ENCODE results near the gene EIF4E. TPM values are rescaled to one million over a fixed set of nuclear protein-coding genes. Genes with fewer than 3 reads are reported as not detected.

Gene EIF4E
- total RNA-seq, 1 donor from 2014 or later, result 61.0 TPM

DNA sequence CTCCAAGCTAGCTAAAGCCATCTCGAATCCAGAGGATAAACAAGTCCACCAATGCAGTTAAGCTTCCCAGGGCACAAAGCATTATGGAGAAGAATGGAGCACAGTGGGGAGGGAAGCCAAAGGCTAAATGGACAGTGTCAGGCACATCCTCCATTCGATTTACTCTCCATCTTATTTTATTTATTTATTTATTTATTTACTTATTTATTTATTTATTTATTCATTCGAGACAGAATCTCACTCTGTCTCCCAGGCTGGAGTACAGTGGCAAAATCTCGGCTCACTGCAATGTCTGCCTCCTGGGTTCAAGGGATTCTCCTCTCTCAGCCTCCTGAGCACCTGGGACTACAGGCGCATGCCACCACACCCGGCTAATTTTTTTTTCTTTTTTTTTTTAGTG, 26.3 kb upstream of the EIF4E start:
- DNase-seq, result no peak
- no peak for ATAC-seq
- TF ChIP-seq, protein P1, sequence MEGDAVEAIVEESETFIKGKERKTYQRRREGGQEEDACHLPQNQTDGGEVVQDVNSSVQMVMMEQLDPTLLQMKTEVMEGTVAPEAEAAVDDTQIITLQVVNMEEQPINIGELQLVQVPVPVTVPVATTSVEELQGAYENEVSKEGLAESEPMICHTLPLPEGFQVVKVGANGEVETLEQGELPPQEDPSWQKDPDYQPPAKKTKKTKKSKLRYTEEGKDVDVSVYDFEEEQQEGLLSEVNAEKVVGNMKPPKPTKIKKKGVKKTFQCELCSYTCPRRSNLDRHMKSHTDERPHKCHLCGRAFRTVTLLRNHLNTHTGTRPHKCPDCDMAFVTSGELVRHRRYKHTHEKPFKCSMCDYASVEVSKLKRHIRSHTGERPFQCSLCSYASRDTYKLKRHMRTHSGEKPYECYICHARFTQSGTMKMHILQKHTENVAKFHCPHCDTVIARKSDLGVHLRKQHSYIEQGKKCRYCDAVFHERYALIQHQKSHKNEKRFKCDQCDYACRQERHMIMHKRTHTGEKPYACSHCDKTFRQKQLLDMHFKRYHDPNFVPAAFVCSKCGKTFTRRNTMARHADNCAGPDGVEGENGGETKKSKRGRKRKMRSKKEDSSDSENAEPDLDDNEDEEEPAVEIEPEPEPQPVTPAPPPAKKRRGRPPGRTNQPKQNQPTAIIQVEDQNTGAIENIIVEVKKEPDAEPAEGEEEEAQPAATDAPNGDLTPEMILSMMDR (IDR thresholded peaks at IDR 0.05), result no peak
- no peak overlapping the region for H3K27ac ChIP-seq
- H3K9me3 ChIP-seq, result no peaks in the 10 kb centered on the region
- H3K36me3 ChIP-seq, result no peaks in the 10 kb centered on the region
- H3K4me1 ChIP-seq, result no peaks in the 10 kb centered on the region
- H3K4me3 ChIP-seq, result no peak overlapping the region
- no peaks in the 10 kb centered on the region for H3K27me3 ChIP-seq (ENCODE audit: low read depth)
- intact Hi-C loops (cut with DNase I), result no loop called here

- intact Hi-C loops (cut with DNase I), result no loop called here
- Histone ChIP-seq H3K27me3 (ENCODE audit: low read depth) (no peaks in the 10 kb centered on the region), H3K27ac (no peak overlapping the region), H3K9me3 (no peaks in the 10 kb centered on the region), H3K4me3 (no peak overlapping the region), H3K4me1 (no peaks in the 10 kb centered on the region), H3K36me3 (no peaks in the 10 kb centered on the region)
- DNase-seq, result no peak
- TF ChIP-seq, protein P1 (IDR thresholded peaks at IDR 0.05), result no peak
- no peak for ATAC-seq
Measured at GRCh38 chr4:98951710-98952109, 22.8 kb upstream of the EIF4E start.

GRCh38 chr4:98950925-98951324, 22.0 kb upstream of the EIF4E start:
- Histone ChIP-seq H3K9me3 (no peaks in the 10 kb centered on the region), H3K4me3 (no peak overlapping the region), H3K36me3 (no peaks in the 10 kb centered on the region), H3K27me3 (ENCODE audit: low read depth) (no peaks in the 10 kb centered on the region), H3K27ac (no peak overlapping the region), H3K4me1 (no peaks in the 10 kb centered on the region)
- intact Hi-C loops (cut with DNase I), result no loop called here
- ATAC-seq, result no peak
- no peak for DNase-seq
- TF ChIP-seq, protein P1 (IDR thresholded peaks at IDR 0.05), result no peak

- no peak for DNase-seq
- Histone ChIP-seq H3K4me1 (no peaks in the 10 kb centered on the region), H3K4me3 (no peak overlapping the region), H3K36me3 (no peaks in the 10 kb centered on the region), H3K27ac (no peak overlapping the region), H3K9me3 (no peaks in the 10 kb centered on the region), H3K27me3 (ENCODE audit: low read depth) (no peaks in the 10 kb centered on the region)
- intact Hi-C loops (cut with DNase I), result no loop called here
- ATAC-seq, result no peak
- TF ChIP-seq, protein P1 (IDR thresholded peaks at IDR 0.05), result no peak
Measured at GRCh38 chr4:98946359-98946758, 17.4 kb upstream of the EIF4E start.

GRCh38 chr4:98945297-98945850, 16.4 kb upstream of the EIF4E start:
- H3K27ac ChIP-seq, result no peak overlapping the region
- ATAC-seq (no peak), DNase-seq (no peak)
- no peaks in the 10 kb centered on the region for H3K36me3 ChIP-seq
- no peak overlapping the region for H3K4me3 ChIP-seq
- H3K27me3 ChIP-seq (ENCODE audit: low read depth), result no peaks in the 10 kb centered on the region
- H3K9me3 ChIP-seq, result no peaks in the 10 kb centered on the region
- no peaks in the 10 kb centered on the region for H3K4me1 ChIP-seq
- TF ChIP-seq, protein P1 (IDR thresholded peaks at IDR 0.05), result no peak
- intact Hi-C loops (cut with DNase I), result no loop called here
